Small intestine (tissue), 7 donors: ENCODE data around the gene CDC14A. TPM values are rescaled to one million over a fixed set of nuclear protein-coding genes. Genes with fewer than 3 reads are reported as not detected.

Experiments
- DNase-seq, 2 donors: peaks; one replicate each; pipeline versions ENCODE4 v3.0.0 to v3.0.0-alpha.2; 2013
- FAIRE-seq: peaks from 2 replicates; lab custom pipeline; 2012; peaks lifted over from hg19 to GRCh38; lab: Jason Lieb, UNC
- H3K27ac ChIP-seq, 3 donors: one replicate each; pipeline ENCODE4 v1.5.1; 2013; ENCODE audit warnings: low read length in 2 of 3, mild to moderate bottlenecking in 2 of 3, control low read depth in 1 of 3, inconsistent platforms in 1 of 3, low read depth in 1 of 3, moderate library complexity in 1 of 3
- H3K27me3 ChIP-seq, 3 donors: one replicate each; pipeline ENCODE4 v1.6.1; 2013; ENCODE audit warnings: low read length in 3 of 3, inconsistent platforms in 1 of 3; ENCODE audit not compliant: control insufficient read depth in 3 of 3, insufficient read depth in 3 of 3
- H3K36me3 ChIP-seq, 3 donors: one replicate each; pipeline ENCODE4 v1.6.1; 2013; ENCODE audit warnings: low read length in 3 of 3, inconsistent platforms in 1 of 3, low read depth in 1 of 3, mild to moderate bottlenecking in 1 of 3, moderate library complexity in 1 of 3; ENCODE audit not compliant: control insufficient read depth in 3 of 3, insufficient read depth in 2 of 3
- H3K4me1 ChIP-seq, 3 donors: one replicate each; pipeline ENCODE4 v1.6.1; 2013; ENCODE audit warnings: low read length in 2 of 3, inconsistent platforms in 1 of 3, low read depth in 1 of 3, mild to moderate bottlenecking in 1 of 3, moderate library complexity in 1 of 3; ENCODE audit not compliant: control insufficient read depth in 3 of 3, insufficient read depth in 2 of 3
- H3K4me3 ChIP-seq, 3 donors: one replicate each; pipeline ENCODE4 v1.5.1; 2013; ENCODE audit warnings: low read length in 3 of 3, control low read depth in 1 of 3, inconsistent platforms in 1 of 3, low read depth in 1 of 3, mild to moderate bottlenecking in 1 of 3, moderate library complexity in 1 of 3
- H3K9me3 ChIP-seq, 2 donors: one replicate each; pipeline ENCODE4 v1.6.1; 2013; ENCODE audit warnings: low read depth in 1 of 2, low read length in 1 of 2; ENCODE audit not compliant: control insufficient read depth in 2 of 2, insufficient read depth in 1 of 2
- WGBS, 3 donors: extraction: QIAGEN DNeasy Blood & Tissue Kit; methylation state at CpG; one replicate each; pipeline ENCODE4 v1.1.7; 2013; 5-methylcytosine and 5-hydroxymethylcytosine counted together
- polyA plus RNA-seq, 4 donors: library from polyadenylated mRNA; stranded (reverse) in 3 of 4; unstranded in 1 of 4; fragments of 200-250 nt in 3 of 4; fragments of 120-200 nt in 1 of 4; gene quantifications; one replicate each; pipeline versions ENCODE4 v1.2.1 to v1.2.3, GENCODE V29; 2013
- donor health status: healthy with polysubstance abuse.
- donor health status: control.
- donor health status: control.
- donor health status: Bipolar disorder and iron deficiency.
- donor health status: healthy.

CDC14A gene
- polyA plus RNA-seq, 4 donors, result 4.2 to 18.0 (median 12.6) TPM

DNA sequence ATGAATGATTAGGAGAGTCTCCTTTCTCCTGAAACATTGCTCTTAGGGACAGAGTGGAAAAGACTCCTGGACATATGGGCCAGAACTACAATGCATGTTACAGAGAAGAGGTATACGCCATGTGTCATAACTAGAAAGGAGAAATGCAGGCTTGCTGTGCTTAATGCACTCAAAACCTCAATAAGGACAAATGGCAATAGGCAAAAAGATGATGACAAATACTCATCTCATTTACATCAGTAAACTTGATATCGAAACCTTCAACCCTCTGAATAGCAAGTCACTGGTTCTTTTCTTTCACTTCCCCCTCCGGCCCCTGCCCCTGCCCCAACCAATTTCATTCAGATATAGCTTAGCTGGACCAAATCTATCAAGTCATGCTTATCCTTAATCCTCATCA, 183.7 kb downstream of the CDC14A start:
- H3K27ac ChIP-seq, result no peak overlapping the region
- no peaks in the 10 kb centered on the region for H3K9me3 ChIP-seq
- H3K4me1 ChIP-seq, result peaks cover 0 to 6% (median 6%) of the 10 kb centered on the region in 3 donors
- H3K27me3 ChIP-seq, result peaks cover 6 to 43% (median 6%) of the 10 kb centered on the region in 3 donors
- no peak for DNase-seq
- H3K36me3 ChIP-seq, result no peaks in the 10 kb centered on the region
- no peak overlapping the region for H3K4me3 ChIP-seq
- WGBS, 3 donors, result 69 to 81% (median 74%) methylated on average over 3 of the region's 3 CpGs
- FAIRE-seq, result no peak

GRCh38 chr1:100538913-100539835, 186.9 kb downstream of the CDC14A start:
- FAIRE-seq (no peak), DNase-seq (peak in 1 of 2 donors; percentile 41)
- Histone ChIP-seq H3K9me3 (no peaks in the 10 kb centered on the region), H3K36me3 (no peaks in the 10 kb centered on the region), H3K27me3 (peaks cover 6 to 57% (median 6%) of the 10 kb centered on the region in 3 donors), H3K4me3 (peak overlapping the region in 2 of 3 donors; percentile 21 to 54), H3K4me1 (peaks cover 0 to 6% (median 6%) of the 10 kb centered on the region in 3 donors), H3K27ac (no peak overlapping the region)
- WGBS, 3 donors, result 1 to 3% (median 2%) methylated on average over 73 to 105 of the region's 105 CpGs

GRCh38 chr1:100539836-100540536, 187.7 kb downstream of the CDC14A start:
- peak overlapping the region in 1 of 3 donors; percentile 54 for H3K4me3 ChIP-seq
- DNase-seq, result peak in 1 of 2 donors; percentile 48

DNA sequence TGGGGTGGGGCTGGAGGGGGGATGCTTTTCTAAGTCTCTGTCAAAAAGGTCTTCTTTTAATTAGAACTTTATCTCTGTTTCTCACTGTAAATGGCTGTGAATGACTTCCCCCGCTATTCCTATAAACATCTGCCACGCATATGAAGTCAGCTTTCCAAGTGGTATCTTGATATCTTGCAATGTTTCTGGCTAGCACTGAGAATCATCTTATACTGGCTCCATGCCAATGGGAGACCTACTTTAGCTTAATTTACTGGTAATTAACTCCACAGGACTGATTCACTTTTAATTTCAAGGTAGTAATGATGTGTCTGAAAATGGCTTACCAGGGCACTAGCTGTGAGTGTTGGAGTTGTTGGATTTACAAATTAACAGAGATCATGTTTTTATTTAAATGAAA, 190.0 kb downstream of the CDC14A start:
- peaks cover 0 to 6% (median 3%) of the 10 kb centered on the region in 3 donors for H3K4me1 ChIP-seq
- H3K9me3 ChIP-seq, result no peaks in the 10 kb centered on the region
- H3K27ac ChIP-seq, result no peak overlapping the region
- H3K36me3 ChIP-seq, result no peaks in the 10 kb centered on the region
- WGBS, 3 donors, result 66 to 84% (median 73%) methylated on average over 2 of the region's 2 CpGs
- no peak for DNase-seq
- H3K27me3 ChIP-seq, result peaks cover 6 to 42% (median 6%) of the 10 kb centered on the region in 3 donors
- no peak for FAIRE-seq
- no peak overlapping the region for H3K4me3 ChIP-seq

More at GRCh38 chr1:100539836-100540536, 187.7 kb downstream of the CDC14A start:
- 11 to 15% (median 13%) methylated on average over 34 to 57 of the region's 57 CpGs for WGBS, 3 donors
- Histone ChIP-seq H3K4me1 (peaks cover 0 to 6% (median 6%) of the 10 kb centered on the region in 3 donors), H3K36me3 (no peaks in the 10 kb centered on the region), H3K27ac (no peak overlapping the region), H3K27me3 (peaks cover 6 to 55% (median 6%) of the 10 kb centered on the region in 3 donors), H3K9me3 (no peaks in the 10 kb centered on the region)
- no peak for FAIRE-seq

GRCh38 chr1:100543640-100544039, 191.3 kb downstream of the CDC14A start:
- Histone ChIP-seq H3K4me3 (no peak overlapping the region), H3K36me3 (no peaks in the 10 kb centered on the region), H3K27me3 (peaks cover 5 to 35% (median 5%) of the 10 kb centered on the region in 3 donors), H3K4me1 (peaks cover 0 to 5% (median 3%) of the 10 kb centered on the region in 3 donors), H3K9me3 (no peaks in the 10 kb centered on the region), H3K27ac (no peak overlapping the region)
- FAIRE-seq (no peak), DNase-seq (peak in 1 of 2 donors; percentile 17)
- WGBS, 3 donors, result 52 to 70% (median 53%) methylated on average over 2 of the region's 2 CpGs

- DNase-seq (no peak), FAIRE-seq (no peak)
- Histone ChIP-seq H3K9me3 (no peaks in the 10 kb centered on the region), H3K27ac (no peak overlapping the region), H3K36me3 (no peaks in the 10 kb centered on the region), H3K27me3 (peaks cover 0 to 27% (median 2%) of the 10 kb centered on the region in 3 donors), H3K4me1 (no peaks in the 10 kb centered on the region), H3K4me3 (no peak overlapping the region)
- 54 to 79% (median 62%) methylated on average over 4 of the region's 4 CpGs for WGBS, 3 donors
Measured at GRCh38 chr1:100544791-100545190, 192.5 kb downstream of the CDC14A start.

GRCh38 chr1:100545855-100546254, 193.5 kb downstream of the CDC14A start:
- Histone ChIP-seq H3K27me3 (peaks cover 0 to 17% (median 0%) of the 10 kb centered on the region in 3 donors), H3K9me3 (no peaks in the 10 kb centered on the region), H3K27ac (no peak overlapping the region), H3K4me1 (no peaks in the 10 kb centered on the region), H3K36me3 (no peaks in the 10 kb centered on the region), H3K4me3 (no peak overlapping the region)
- DNase-seq (no peak), FAIRE-seq (no peak)
- WGBS, 3 donors, result 85 to 93% (median 89%) methylated on average over 1 of the region's 1 CpG

GRCh38 chr1:100552031-100552430, 199.7 kb downstream of the CDC14A start:
- Histone ChIP-seq H3K27ac (no peak overlapping the region), H3K9me3 (peaks cover 0 to 4% of the 10 kb centered on the region in 2 donors), H3K36me3 (no peaks in the 10 kb centered on the region), H3K27me3 (no peaks in the 10 kb centered on the region), H3K4me1 (no peaks in the 10 kb centered on the region), H3K4me3 (no peak overlapping the region)
- DNase-seq (no peak), FAIRE-seq (no peak)
- 54 to 78% (median 59%) methylated on average over 2 of the region's 2 CpGs for WGBS, 3 donors
